HEK293T (cell line): ENCODE data around the gene GPA33.

ENCODE experiments used
- CTCF ChIA-PET: fragments of 350-600 bp; formaldehyde crosslinking; extraction: SDS; loops from one replicate; lab custom pipeline; 2021; ENCODE audit warnings: antibody characterized with exemption, inconsistent platforms; lab: Yijun Ruan, JAX
- POLR2A ChIA-PET: fragments of 350-600 bp; formaldehyde crosslinking; extraction: SDS; loops from one replicate; lab custom pipeline; 2020; ENCODE audit warnings: antibody characterized with exemption, inconsistent platforms; lab: Yijun Ruan, JAX
- DNase-seq: peaks from one replicate; pipeline ENCODE4 v3.0.0; 2012; ENCODE audit warnings: mixed read lengths; ENCODE audit errors: extremely low spot score
- ARNT ChIP-seq: fragments of 450-650 bp; IDR thresholded peaks from 2 replicates; pipeline ENCODE4 v1.6.1; 2017; ENCODE audit warnings: mild to moderate bottlenecking
- BHLHE40 ChIP-seq: fragments of 450-650 bp; IDR thresholded peaks from 2 replicates; pipeline ENCODE4 v1.6.1; 2016; ENCODE audit warnings: mild to moderate bottlenecking, moderate library complexity, borderline replicate concordance
- CTBP1 ChIP-seq: fragments of 450-650 bp; IDR thresholded peaks from 2 replicates; pipeline ENCODE4 v1.6.1; 2016; ENCODE audit warnings: borderline replicate concordance
- ELF4 ChIP-seq: fragments of 450-650 bp; IDR thresholded peaks from 2 replicates; pipeline ENCODE4 v1.6.1; 2017; ENCODE audit warnings: antibody characterized with exemption
- FOXA1 ChIP-seq: fragments of 450-650 bp; IDR thresholded peaks from 2 replicates; pipeline ENCODE4 v1.6.1; 2016; ENCODE audit warnings: mild to moderate bottlenecking
- FOXK2 ChIP-seq: fragments of 450-650 bp; IDR thresholded peaks from 2 replicates; pipeline ENCODE4 v1.6.1; 2016; ENCODE audit warnings: mild to moderate bottlenecking
- FOXM1 ChIP-seq: fragments of 450-650 bp; IDR thresholded peaks from 2 replicates; pipeline ENCODE4 v1.6.1; 2017; ENCODE audit warnings: mild to moderate bottlenecking, borderline replicate concordance
- HDGF ChIP-seq: fragments of 450-650 bp; IDR thresholded peaks from 2 replicates; pipeline ENCODE4 v1.6.1; 2017; ENCODE audit warnings: antibody characterized with exemption, borderline replicate concordance
- L3MBTL2 ChIP-seq: fragments of 450-650 bp; conservative IDR thresholded peaks from 2 replicates; pipeline ENCODE4 v1.6.1; 2016; ENCODE audit warnings: mild to moderate bottlenecking
- LEF1 ChIP-seq: fragments of 450-650 bp; IDR thresholded peaks from 2 replicates; pipeline ENCODE4 v1.6.1; 2017; ENCODE audit warnings: mild to moderate bottlenecking, borderline replicate concordance
- NFRKB ChIP-seq: fragments of 450-650 bp; IDR thresholded peaks from 2 replicates; pipeline ENCODE4 v1.6.1; 2016; ENCODE audit warnings: mild to moderate bottlenecking, moderate library complexity
- PKNOX1 ChIP-seq: fragments of 450-650 bp; IDR thresholded peaks from 2 replicates; pipeline ENCODE4 v1.6.1; 2016
- SP1 ChIP-seq: fragments of 450-650 bp; IDR thresholded peaks from 2 replicates; pipeline ENCODE4 v1.6.1; 2017
- SUZ12 ChIP-seq: fragments of 450-650 bp; IDR thresholded peaks from 2 replicates; pipeline ENCODE4 v1.6.1; 2016; ENCODE audit warnings: mild to moderate bottlenecking
- TARDBP ChIP-seq: fragments of 450-650 bp; IDR thresholded peaks from 2 replicates; pipeline ENCODE4 v1.6.1; 2016
- ZNF384 ChIP-seq: fragments of 450-650 bp; IDR thresholded peaks from 2 replicates; pipeline ENCODE4 v1.6.1; 2016

The GPA33 gene

GRCh38 chr1:167090314-167090942 is at the start of gene GPA33:
Gene GPA33, minus strand, starts transcription at chr1:167090377. Its CDS starts 90 bp downstream, at chr1:167090287.
- POLR2A ChIA-PET, result no interaction called here
- CTCF ChIA-PET, result no interaction called here
- no peak for TF ChIP-seq NFRKB
- no peak for DNase-seq

GRCh38 chr1:167138703-167139102 is 48.5 kb upstream of the GPA33 start:
- CTCF ChIA-PET, result interaction anchor here (0.6 to 1.1 kb wide), 2 partner anchors 69 to 72 kb away, joined by 3 read pairs; no protein-coding TSS in a partner anchor
- TF ChIP-seq L3MBTL2 (no peak), TARDBP (no peak), NFRKB (no peak), BHLHE40 (no peak), SP1 (no peak), FOXM1 (no peak), ZNF384 (no peak), LEF1 (no peak), HDGF (no peak), FOXA1 (no peak), ELF4 (no peak), CTBP1 (no peak)
- POLR2A ChIA-PET, result no interaction called here
- DNase-seq, result no peak

GRCh38 chr1:167137793-167138510 is 47.8 kb upstream of the GPA33 start:
- no peak for DNase-seq
- CTCF ChIA-PET, result interaction anchor here (1.1 kb wide), 1 partner anchor 73 kb away, joined by 3 read pairs; no protein-coding TSS in a partner anchor
- POLR2A ChIA-PET, result no interaction called here
- no peak for TF ChIP-seq ELF4
- TF ChIP-seq FOXK2, result no peak
- no peak for TF ChIP-seq TARDBP
- no peak for TF ChIP-seq ZNF384
- TF ChIP-seq FOXM1, result no peak
- no peak for TF ChIP-seq FOXA1
- TF ChIP-seq L3MBTL2, result no peak
- no peak for TF ChIP-seq SP1
- no peak for TF ChIP-seq NFRKB
- no peak for TF ChIP-seq BHLHE40
- TF ChIP-seq CTBP1, result no peak
- no peak for TF ChIP-seq PKNOX1
- no peak for TF ChIP-seq LEF1

GRCh38 chr1:167137332-167137781 is 47.2 kb upstream of the GPA33 start:
- CTCF ChIA-PET, result no interaction called here
- DNase-seq, result no peak
- POLR2A ChIA-PET, result no interaction called here
- TF ChIP-seq NFRKB (no peak), CTBP1 (no peak)

- no peak for TF ChIP-seq FOXA1
- TF ChIP-seq PKNOX1, result no peak
- TF ChIP-seq ZNF384, result no peak
- TF ChIP-seq SUZ12, result no peak
- TF ChIP-seq TARDBP, result no peak
- TF ChIP-seq BHLHE40, result no peak
- no peak for TF ChIP-seq LEF1
- no peak for TF ChIP-seq CTBP1
- no peak for TF ChIP-seq NFRKB
- TF ChIP-seq HDGF, result no peak
- TF ChIP-seq SP1, result no peak
- TF ChIP-seq FOXM1, result no peak
- no peak for TF ChIP-seq L3MBTL2
- TF ChIP-seq ARNT, result no peak
- TF ChIP-seq ELF4, result no peak
- TF ChIP-seq FOXK2, result no peak
- POLR2A ChIA-PET, result no interaction called here
- no peak for DNase-seq
- CTCF ChIA-PET, result no interaction called here
Observed at GRCh38 chr1:167136806-167137205, 46.6 kb upstream of the GPA33 start.

- CTCF ChIA-PET, result no interaction called here
Observed at GRCh38 chr1:167136191-167136614, 46.0 kb upstream of the GPA33 start.

More at GRCh38 chr1:167136191-167136614, 46.0 kb upstream of the GPA33 start:
- TF ChIP-seq CTBP1 (no peak), PKNOX1 (no peak), ELF4 (no peak), SUZ12 (no peak), BHLHE40 (no peak), FOXA1 (no peak)
- POLR2A ChIA-PET, result no interaction called here
- no peak for DNase-seq
